ENCODE results near the gene RAP1GAP2.

The RAP1GAP2 gene

DNA sequence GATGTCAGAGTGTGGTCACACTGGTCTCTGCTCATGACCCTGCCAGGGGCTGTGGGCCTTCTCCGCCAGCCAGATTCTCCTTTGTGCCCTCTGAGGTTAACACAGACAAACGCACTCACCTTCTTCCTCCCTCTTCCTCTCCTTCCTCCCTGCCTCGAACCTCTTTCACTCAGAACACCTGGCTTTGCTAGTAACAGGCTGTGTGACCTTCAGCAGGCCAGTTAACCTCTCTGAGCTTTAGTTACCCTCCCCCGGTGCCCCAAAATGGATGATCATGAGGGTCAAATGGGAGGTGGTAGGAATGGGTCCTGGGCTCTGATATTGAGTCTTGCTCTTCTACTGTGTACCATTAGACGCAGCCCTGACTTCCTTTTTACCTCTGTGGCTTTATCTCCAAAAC, 140.1 kb downstream of the RAP1GAP2 start:
- no peak for TF ChIP-seq CTCF (IDR thresholded peaks at IDR 0.05; ENCODE audit: extremely low read depth, missing control alignments)
- no peak for DNase-seq (ENCODE audit: low spot score)

GRCh38 chr17:2936771-2937321, 140.6 kb downstream of the RAP1GAP2 start:
- DNase-seq (ENCODE audit: low spot score) = no peak
- TF ChIP-seq CTCF (IDR thresholded peaks at IDR 0.05; ENCODE audit: extremely low read depth, missing control alignments) = no peak

DNA sequence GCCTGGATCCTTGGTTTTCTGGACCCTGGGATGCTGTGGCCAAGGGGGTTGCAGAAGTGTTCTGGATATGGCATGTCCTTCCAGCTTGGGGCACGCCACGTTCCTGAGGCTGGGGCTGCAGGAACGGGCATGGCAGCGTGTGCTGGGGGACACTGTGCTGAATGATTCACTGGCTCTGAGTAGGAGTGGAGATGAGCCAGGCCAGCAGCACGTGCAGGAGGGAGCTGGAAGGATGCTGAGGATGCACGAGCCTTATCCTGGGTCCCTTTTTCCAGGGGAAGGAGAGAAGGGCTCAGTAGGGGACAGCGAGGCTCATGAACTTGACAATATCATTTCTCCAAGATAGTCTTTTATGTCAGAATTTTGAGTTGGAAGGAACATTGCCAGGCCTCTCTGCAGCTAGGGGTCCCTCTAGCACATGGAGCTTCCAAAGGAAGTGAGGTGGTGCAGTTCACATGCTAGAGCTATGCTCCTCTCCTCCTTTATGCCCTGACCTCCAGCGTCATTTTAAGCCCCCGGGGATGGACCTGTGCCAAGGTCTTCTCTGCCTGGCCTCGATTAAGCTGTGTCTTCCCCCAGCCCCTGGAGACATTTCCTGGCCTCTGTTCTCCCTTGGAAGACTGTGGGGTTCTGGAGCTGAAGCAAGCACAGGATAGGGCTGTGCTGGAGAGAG, 141.2 kb downstream of the RAP1GAP2 start:
- no peak for DNase-seq (ENCODE audit: low spot score)
- no peak for TF ChIP-seq CTCF (IDR thresholded peaks at IDR 0.05; ENCODE audit: extremely low read depth, missing control alignments)

DNA sequence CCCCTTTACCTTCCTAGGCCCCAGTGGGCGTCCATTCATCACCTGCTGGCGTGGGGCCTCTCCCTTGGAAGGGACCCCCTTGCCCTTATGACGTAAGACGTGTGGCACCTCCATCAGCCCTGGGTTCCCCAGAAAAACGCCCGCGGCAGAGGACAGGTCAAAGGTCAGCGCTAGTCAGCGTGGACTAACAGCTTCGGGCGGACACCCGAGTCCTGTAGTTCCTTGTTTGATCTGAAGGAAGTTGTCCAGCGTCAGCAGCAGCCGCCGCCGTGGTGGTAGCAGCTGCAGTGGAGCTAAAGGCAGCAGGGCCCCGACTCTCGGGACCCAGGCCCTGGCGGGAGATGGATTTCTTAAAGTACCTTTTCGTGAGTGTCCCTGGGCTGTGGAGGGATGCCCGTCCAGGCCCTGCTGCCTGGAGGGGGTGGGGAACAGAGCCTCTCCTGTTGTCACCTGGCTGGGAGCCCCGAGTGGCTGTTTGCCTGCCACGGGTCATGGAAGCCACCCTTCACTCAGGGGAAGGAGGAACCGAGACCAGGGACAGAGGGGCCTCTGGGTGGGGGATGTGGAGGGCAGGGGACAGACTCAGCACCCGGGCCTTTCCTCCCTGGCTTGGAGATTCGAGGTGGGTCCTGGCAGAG, 143.6 kb downstream of the RAP1GAP2 start:
- DNase-seq (ENCODE audit: low spot score) = no peak
- no peak for TF ChIP-seq CTCF (IDR thresholded peaks at IDR 0.05; ENCODE audit: extremely low read depth, missing control alignments)

GRCh38 chr17:2940352-2940751, 144.1 kb downstream of the RAP1GAP2 start:
- DNase-seq (ENCODE audit: low spot score) = no peak
- no peak for TF ChIP-seq CTCF (IDR thresholded peaks at IDR 0.05; ENCODE audit: extremely low read depth, missing control alignments)

GRCh38 chr17:2943981-2944380, 147.7 kb downstream of the RAP1GAP2 start:
- TF ChIP-seq CTCF (IDR thresholded peaks at IDR 0.05; ENCODE audit: extremely low read depth, missing control alignments) = no peak
- DNase-seq (ENCODE audit: low spot score) = no peak

DNA sequence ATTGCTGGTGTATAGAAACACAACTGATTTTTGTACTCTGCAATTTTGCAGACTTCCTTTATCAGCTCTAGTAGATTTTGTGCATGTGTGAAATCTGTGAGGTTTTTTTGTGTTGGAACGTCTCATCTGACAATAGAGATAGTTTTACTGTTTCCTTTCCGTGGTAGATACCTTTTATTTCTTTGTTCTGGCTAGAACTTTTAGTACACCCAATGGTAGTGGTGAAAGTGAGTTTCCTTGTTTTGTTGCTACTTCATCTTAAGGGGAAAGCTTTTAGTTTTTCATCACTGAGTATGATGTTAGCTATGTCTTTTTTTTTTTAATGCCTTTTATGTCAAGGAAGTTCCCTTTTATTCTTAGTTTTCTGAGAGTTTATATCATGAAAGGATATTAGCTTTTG, 149.1 kb downstream of the RAP1GAP2 start:
- TF ChIP-seq CTCF (IDR thresholded peaks at IDR 0.05; ENCODE audit: extremely low read depth, missing control alignments) = no peak
- DNase-seq (ENCODE audit: low spot score) = no peak
